C4-2B (cell line): ENCODE measurements around the gene TSPAN14.

Source experiments
- CTCF ChIP-seq: fragments of 450-650 bp; conservative IDR thresholded peaks from 2 replicates; pipeline ENCODE4 v1.5.1; 2017; ENCODE audit warnings: mild to moderate bottlenecking
- ZFX ChIP-seq: fragments of 450-650 bp; IDR thresholded peaks from 2 replicates; pipeline ENCODE4 v1.6.1; 2017

- TF ChIP-seq CTCF (no peak), ZFX (no peak)
These were observed 117.2 kb downstream of the TSPAN14 start for GRCh38 chr10:80571352-80571751.
